COLO668 (cell line): ENCODE results near the gene ALDH18A1.

ENCODE experiments used
- DNase-seq: peaks from one replicate; lab custom pipeline; 2025; ENCODE audit not compliant: unreplicated experiment; lab: John Stamatoyannopoulos, UW

ALDH18A1 gene

DNA sequence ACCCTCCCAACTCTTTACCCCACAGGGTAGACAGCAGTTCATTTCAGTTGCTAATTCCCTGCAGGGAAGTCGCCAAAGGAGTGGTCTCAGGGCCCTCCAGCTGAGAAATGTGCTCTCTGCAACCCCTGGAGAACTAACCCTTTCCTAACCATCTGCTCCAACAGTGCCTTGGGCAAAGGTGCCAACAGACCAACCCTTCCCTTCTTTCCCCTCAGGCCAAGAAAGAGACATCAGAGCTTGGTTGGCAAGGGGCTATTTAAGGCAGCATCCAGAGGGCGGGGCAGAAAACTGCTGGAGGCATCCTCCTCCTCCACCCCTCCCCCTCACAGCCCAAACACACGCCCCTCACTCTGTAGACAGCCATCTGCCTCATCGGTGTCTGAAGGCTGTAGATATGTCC is 97.0 kb downstream of the ALDH18A1 start:
- DNase-seq, result peak; percentile 2

DNA sequence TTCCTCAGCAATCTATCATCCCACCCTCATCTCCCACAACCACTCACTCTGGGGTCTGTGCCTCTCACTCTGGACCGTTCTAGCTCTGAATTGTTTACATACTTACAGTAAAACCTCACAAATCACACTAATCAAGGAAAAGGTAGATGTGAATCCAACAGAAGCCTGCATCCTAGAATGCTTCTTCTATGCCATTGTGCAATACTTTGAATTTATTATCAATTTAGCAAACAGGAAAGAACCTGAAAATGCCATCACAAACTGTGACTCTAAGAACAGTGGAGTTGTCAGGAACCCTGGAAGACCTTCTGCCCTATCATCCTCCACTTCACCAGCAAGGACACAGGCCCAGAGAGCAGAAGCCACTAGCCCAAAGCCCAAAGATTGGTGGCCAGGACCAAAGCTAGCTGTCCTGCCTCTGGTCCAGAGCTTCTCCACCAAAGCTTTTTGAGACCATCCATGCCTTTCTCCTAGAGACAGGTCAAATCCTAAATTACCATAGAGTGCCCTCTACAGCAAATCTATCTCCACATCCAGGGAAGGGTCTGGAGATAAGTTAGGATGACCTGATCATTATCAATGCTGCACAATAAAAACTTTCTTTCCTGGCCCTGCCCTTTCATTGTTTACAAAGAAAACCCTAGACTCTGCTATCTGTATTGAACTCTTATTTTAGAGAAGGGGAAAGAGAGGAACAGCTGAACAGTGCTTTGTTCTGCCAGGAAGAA is 97.8 kb downstream of the ALDH18A1 start:
- no peak for DNase-seq

- DNase-seq, result no peak
These were observed 99.3 kb downstream of the ALDH18A1 start for GRCh38 chr10:95556994-95557767.
